GM18520 (cell line): ENCODE results near the gene ZMYND8.
"Not testable (repeated sequence)": the region's sequence is repeated elsewhere in the genome, so short reads cannot be mapped to it uniquely, and the experiment has no call there.

Source experiments
- ATAC-seq: cut with Tn5 transposase; IDR thresholded peaks from one replicate; pipeline ENCODE4 v1.9.1; 2021; ENCODE audit not compliant: unreplicated experiment

ZMYND8 gene

GRCh38 chr20:47373206-47373733, 16.8 kb upstream of the ZMYND8 start:
- no peak for ATAC-seq

- ATAC-seq = no peak
Measured at GRCh38 chr20:47370850-47371782, 14.6 kb upstream of the ZMYND8 start.

- no peak for ATAC-seq
Measured at GRCh38 chr20:47370214-47370613, 13.7 kb upstream of the ZMYND8 start.

DNA sequence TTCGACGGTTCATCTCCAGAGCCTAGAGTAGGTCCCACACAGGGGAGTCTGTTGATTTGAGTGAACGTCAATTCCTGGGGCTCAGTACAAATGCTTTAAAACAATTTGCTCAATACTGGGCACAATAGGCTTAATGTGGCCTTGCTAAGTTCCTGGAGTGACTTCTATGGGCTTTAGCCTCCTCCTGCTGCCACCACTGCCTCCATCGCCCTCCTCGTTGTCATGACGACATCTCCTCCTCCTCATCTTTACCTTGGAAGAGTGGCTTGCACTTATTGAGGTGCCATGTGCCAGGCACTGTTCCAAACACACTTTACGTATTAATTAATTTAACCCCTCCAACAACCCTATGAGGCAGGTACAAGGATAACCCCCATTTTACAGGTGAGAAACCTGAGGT, 11.8 kb upstream of the ZMYND8 start:
- ATAC-seq = no peak

- not testable (repeated sequence) for ATAC-seq
Measured at GRCh38 chr20:47366301-47366700, 9.8 kb upstream of the ZMYND8 start.

DNA sequence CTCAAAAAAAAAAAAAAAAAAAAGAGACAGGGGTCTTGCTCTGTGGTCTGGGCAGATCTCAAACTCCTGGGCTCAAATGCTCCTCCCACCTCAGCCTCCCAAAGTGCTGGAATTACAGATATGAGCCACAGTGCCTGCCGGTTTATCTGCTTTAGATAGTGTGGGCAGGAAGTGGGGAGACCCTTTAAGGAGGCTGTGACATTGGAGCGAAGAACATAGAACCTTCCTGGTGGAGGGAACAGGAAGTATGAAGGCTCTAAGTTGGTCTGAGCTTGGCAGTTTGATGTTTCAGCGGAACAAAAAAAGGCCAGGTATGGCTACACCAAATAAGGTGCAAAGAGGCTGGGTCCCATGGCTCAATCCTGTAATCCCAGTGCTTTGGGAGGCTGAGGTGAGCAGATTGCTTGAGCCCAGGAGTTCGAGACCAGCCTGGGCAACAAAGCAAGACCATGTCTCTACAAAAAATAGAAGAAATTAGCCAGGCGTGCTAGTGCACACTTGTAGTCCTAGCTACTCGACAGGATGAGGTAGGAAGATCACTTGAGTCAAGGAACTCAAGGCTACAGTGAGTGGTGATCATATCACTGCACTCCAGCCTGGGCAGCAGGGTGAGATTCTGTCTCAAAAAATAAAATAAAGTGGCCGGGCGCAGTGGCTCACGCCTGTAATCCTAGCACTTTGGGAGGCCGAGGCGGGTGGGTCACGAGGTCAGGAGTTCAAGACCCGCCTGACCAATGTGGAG, 8.7 kb upstream of the ZMYND8 start:
- no peak for ATAC-seq

DNA sequence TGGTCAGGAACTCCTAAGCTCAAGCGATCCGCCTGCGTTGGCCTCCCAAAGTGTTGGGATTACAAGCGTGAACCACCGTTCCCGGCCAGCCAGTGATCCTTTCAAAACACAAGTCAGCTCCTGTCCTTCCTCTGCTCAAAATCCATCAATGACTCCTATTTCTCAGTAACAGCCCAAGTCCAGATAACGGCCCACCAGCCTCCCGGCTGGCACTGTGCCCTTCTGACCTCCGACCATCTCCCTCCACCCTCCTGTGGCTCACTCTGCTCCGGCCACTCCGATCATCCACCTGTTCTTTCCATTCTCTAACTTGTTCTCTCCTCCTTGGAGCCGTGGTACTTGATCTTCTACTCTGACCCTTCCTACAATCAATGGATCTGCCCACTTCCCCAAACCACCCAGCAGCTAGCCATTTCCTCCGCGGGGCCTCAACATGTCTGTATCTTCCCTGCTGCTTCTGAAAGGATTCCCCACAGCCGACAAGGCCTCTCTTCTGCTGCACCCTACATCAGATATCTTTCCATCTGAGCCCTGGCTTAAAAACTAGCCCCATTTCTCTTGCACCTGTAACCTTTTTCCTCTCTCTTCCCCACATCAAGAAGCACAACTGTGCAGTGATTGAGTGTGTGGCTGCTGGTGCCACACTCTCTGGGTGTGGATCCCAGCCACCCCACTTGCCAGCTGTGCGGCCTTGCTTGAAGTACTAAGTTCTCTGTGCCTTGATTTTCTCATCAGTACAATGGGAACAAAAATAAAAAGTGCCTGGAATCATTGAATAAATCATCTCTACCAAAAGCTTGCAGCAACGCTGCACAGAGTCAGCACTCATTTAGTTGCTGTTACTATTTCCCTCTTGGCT, 6.1 kb upstream of the ZMYND8 start:
- no peak for ATAC-seq

DNA sequence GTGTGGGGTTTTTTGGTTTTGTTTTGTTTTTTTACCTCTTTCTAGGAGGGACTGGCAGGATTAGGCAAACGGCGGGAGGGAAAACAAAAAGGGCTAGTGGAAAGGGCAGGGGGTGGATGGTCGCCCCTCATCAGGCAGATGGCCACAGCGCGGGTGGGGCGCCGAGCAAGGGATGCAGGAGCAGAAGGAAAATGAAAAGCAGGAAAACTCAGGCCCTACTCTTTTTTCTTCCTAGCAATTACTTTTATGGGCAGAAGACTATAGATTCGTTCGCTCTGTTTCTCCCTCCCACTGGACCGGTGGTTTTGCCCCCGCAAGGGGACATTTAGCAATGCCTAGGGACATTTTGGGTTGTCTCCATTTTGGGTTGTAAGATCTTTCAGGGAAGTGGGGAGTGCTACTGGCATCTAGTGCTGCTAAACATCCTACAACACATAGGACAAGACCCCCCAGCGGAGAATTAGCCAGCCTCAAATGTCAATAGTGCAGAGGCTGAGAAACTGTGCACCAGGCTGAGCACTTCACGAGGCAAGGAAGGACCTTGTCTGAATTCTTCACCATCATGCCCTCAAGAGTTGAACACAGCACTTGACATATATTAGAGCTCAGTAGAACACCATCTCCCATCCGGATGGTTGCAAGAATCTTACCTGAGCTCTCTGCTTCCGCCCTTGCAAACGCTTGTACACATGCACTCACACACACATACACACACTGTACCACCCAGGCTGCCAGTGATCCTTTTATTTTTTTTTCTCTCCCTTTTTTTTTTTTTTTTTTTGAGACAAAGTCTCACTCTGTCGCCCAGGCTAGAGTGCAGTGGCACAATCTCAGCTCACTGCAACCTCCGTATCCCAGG, 4.8 kb upstream of the ZMYND8 start:
- ATAC-seq = no peak

GRCh38 chr20:47360297-47361056, 4.0 kb upstream of the ZMYND8 start:
- ATAC-seq = no peak

GRCh38 chr20:47359530-47360296, 3.2 kb upstream of the ZMYND8 start:
- no peak for ATAC-seq

DNA sequence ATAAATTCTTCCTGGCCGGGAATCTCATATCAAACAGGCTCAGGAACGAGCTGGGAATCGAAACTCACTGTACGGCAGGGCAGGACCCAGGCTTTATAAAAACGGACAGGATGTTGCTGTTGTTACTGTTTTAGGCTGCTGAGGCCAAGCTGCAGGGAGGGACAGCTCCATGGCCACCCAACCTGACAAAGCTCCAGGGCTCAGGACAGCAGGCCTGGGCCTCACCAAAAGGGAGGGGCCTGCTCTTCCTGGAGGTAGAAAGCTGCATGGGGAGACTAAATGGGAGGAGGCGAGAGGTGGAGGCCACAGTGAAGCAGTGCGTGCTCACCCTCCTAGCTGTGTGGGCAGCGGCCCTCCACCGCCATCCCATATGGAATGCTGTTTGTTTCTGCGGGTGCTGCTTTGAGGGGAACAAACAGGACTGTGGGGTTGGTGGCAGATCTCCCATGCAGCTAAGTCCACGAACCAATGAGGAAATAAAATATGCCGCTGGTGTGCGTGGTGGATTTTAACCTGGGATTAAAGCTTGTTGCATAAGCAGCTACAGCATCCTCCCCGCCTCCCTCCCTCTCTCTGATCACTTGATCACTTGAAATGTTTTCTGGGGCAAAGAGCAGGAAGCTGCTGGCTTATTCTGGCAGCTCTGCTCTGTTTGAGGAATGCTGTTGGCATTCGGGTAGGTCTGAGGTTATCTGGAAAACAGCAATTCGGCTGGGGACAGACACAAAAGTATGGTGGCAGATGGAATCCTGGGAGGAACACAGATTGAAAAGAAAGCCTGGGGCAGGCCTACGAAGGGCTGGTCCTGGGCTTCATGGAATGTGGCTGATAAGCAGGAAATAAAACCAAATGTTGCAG, 2.4 kb upstream of the ZMYND8 start:
- no peak for ATAC-seq

- ATAC-seq = no peak
Measured at GRCh38 chr20:47358039-47358671, 1.7 kb upstream of the ZMYND8 start.

DNA sequence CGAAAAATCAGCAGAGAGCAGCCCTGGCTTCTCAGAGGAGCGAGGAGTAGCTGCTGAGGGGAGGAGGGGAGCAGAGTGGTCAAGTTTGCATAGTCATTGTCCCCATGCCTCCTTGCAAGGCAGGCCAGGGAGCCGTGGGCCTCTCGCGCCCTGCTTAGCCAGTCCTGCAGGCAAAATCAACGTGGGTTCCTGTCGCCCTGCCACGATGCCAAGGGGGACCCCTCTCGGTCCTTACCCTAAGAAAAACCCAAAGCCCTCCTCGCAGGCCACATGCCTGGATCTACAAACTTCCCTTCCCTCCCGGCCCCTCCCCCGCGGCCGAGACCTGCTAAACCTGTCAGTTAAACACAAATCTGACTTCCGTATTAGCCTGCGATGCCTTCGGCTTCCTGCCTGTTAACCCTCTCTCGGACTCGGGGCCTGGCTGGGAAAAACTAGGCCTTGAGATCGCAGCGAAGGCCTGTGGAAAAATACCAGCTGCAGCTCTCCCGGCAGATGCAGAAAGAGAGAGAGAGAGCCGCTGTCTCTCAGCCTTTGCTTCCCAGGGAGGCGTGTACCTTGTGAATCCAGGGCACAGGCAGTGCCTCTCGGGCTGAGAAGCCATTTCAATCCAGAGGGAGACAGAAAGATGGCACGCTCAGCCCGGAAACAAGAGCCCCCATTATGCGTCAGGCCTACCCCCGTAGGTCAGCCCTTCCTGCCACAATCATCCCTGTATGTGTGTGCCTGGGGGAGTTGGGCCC, 968 bp upstream of the ZMYND8 start:
- no peak for ATAC-seq

- no peak for ATAC-seq
Measured at GRCh38 chr20:47356220-47356525, 326 bp downstream of the ZMYND8 start.

DNA sequence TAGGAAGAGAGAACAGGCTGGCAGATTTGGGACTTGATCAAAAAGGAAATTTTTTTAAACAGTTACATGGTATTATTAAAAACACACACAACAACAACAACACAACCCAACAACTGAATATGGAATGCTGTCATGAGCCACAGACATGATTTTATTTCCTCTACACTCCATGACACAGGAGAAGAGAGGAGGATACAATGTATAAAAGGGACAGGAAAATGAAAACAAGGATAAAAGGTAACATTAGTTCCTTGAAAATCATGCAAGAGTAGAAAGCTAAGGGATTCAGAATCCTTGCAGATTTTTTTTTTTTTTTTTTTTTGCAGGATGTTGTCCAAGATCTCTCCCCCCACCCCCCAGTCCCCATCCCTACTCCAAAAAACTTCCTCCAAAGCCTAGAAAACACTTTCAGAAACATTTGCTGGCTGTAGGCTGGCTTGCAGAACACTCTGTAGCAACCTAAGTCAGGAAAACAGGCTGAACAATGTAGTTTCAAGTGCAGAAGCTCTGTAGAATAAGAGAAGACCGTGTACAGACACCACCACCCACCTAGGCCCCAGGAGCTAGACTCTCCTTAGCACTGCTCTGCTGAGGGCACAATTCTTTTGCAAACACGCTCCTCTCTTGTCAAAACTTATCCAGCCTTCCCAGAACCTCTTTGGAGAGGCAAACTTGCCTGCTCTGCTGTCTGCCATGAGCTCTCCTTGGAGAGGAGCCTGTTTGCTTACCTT, 845 bp downstream of the ZMYND8 start:
- no peak for ATAC-seq
